ENCODE data around the gene IL10RA. TPM values are rescaled to one million over a fixed set of nuclear protein-coding genes. Genes with fewer than 3 reads are reported as not detected.

Gene IL10RA
- total and polyA plus RNA-seq, 2 experiments from 2014 or later, result 0.10 TPM; not detected in 1

- no peaks in the 10 kb centered on the region for H3K27me3 Mint-ChIP-seq (ENCODE audit: insufficient read depth, low read depth, poor library complexity)
- no peak overlapping the region for H3K27ac Mint-ChIP-seq
- no peaks in the 10 kb centered on the region for H3K36me3 Mint-ChIP-seq (ENCODE audit: low read depth)
- H3K4me1 Mint-ChIP-seq, result peaks cover under 1% of the 10 kb centered on the region
- Histone ChIP-seq H3F3A (replicated peaks; ENCODE audit: low read depth) (no peaks in the 10 kb centered on the region), H3K36me3 (ENCODE audit: insufficient read depth) (no peaks in the 10 kb centered on the region), H2AFZ (no peak overlapping the region), H3K4me3 (no peak overlapping the region), H3K4me1 (ENCODE audit: insufficient read depth) (no peaks in the 10 kb centered on the region), H3K79me2 (replicated peaks; ENCODE audit: insufficient read depth) (no peaks in the 10 kb centered on the region), H3K9me2 (ENCODE audit: insufficient read depth) (no peaks in the 10 kb centered on the region), H4K20me1 (replicated peaks; ENCODE audit: insufficient read depth) (no peaks in the 10 kb centered on the region), H3K4me2 (no peak overlapping the region), H3K27ac (ENCODE audit: low read depth) (no peak overlapping the region), H3K27me3 (ENCODE audit: insufficient read depth) (no peaks in the 10 kb centered on the region)
- no peak overlapping the region for H3K4me3 Mint-ChIP-seq
- ATAC-seq (no peak), DNase-seq (ENCODE audit: low spot score) (no peak)
- TF ChIP-seq ZNF331 (CRISPR knock-in tag; IDR thresholded peaks at IDR 0.05; ENCODE audit: low read depth) (no peak), STAT1 (IDR thresholded peaks at IDR 0.05; ENCODE audit: unreplicated experiment) (no peak)
- no peaks in the 10 kb centered on the region for H3K9me3 Mint-ChIP-seq
Observed at GRCh38 chr11:117941163-117941707, 45.0 kb upstream of the IL10RA start.

GRCh38 chr11:117941976-117942654, 44.1 kb upstream of the IL10RA start:
- no peaks in the 10 kb centered on the region for H3K79me2 ChIP-seq (replicated peaks; ENCODE audit: insufficient read depth)
- H3K4me3 Mint-ChIP-seq, result no peak overlapping the region
- peaks cover 6% of the 10 kb centered on the region for H3K4me1 Mint-ChIP-seq
- no peaks in the 10 kb centered on the region for H4K20me1 ChIP-seq (replicated peaks; ENCODE audit: insufficient read depth)
- TF ChIP-seq ZNF462 (CRISPR knock-in tag; IDR thresholded peaks at IDR 0.05) (no peak), ZNF114 (CRISPR knock-in tag; IDR thresholded peaks at IDR 0.05) (no peak), STAT1 (IDR thresholded peaks at IDR 0.05; ENCODE audit: unreplicated experiment) (no peak), NANOG (IDR thresholded peaks at IDR 0.05; ENCODE audit: borderline replicate concordance) (no peak)
- TF ChIP-seq, protein P1, sequence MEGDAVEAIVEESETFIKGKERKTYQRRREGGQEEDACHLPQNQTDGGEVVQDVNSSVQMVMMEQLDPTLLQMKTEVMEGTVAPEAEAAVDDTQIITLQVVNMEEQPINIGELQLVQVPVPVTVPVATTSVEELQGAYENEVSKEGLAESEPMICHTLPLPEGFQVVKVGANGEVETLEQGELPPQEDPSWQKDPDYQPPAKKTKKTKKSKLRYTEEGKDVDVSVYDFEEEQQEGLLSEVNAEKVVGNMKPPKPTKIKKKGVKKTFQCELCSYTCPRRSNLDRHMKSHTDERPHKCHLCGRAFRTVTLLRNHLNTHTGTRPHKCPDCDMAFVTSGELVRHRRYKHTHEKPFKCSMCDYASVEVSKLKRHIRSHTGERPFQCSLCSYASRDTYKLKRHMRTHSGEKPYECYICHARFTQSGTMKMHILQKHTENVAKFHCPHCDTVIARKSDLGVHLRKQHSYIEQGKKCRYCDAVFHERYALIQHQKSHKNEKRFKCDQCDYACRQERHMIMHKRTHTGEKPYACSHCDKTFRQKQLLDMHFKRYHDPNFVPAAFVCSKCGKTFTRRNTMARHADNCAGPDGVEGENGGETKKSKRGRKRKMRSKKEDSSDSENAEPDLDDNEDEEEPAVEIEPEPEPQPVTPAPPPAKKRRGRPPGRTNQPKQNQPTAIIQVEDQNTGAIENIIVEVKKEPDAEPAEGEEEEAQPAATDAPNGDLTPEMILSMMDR (conservative IDR thresholded peaks at IDR 0.05; ENCODE audit: low read depth in 2 of 2), result no peak
- H3K9me3 Mint-ChIP-seq, result no peaks in the 10 kb centered on the region
- no peaks in the 10 kb centered on the region for H3F3A ChIP-seq (replicated peaks; ENCODE audit: low read depth)
- no peak overlapping the region for H3K4me2 ChIP-seq
- H3K36me3 ChIP-seq (ENCODE audit: insufficient read depth), result no peaks in the 10 kb centered on the region
- no peak overlapping the region for H3K27ac Mint-ChIP-seq
- H3K27me3 Mint-ChIP-seq (ENCODE audit: insufficient read depth, low read depth, poor library complexity), result no peaks in the 10 kb centered on the region
- no peaks in the 10 kb centered on the region for H3K9me2 ChIP-seq (ENCODE audit: insufficient read depth)
- no peak for DNase-seq (ENCODE audit: low spot score)
- H3K4me3 ChIP-seq, result no peak overlapping the region
- no peaks in the 10 kb centered on the region for H3K27me3 ChIP-seq (ENCODE audit: insufficient read depth)
- ATAC-seq, result no peak
- H3K36me3 Mint-ChIP-seq (ENCODE audit: low read depth), result no peaks in the 10 kb centered on the region
- no peak overlapping the region for H3K27ac ChIP-seq (ENCODE audit: low read depth)
- H2AFZ ChIP-seq, result no peak overlapping the region
- H3K4me1 ChIP-seq (ENCODE audit: insufficient read depth), result no peaks in the 10 kb centered on the region
